Testis (tissue), 3 donors: Measurements from ENCODE around the gene TMEM229B. TPM values are rescaled to one million over a fixed set of nuclear protein-coding genes. Genes with fewer than 3 reads are reported as not detected.

Experiments used
- DNase-seq: peaks from one replicate; pipeline ENCODE4 v3.0.0-alpha.2; 2019
- H3K27ac ChIP-seq, 2 donors: fragments of 200-600 bp; sonication (generic); one replicate each; pipeline ENCODE4 v1.5.1; 2019
- H3K27me3 ChIP-seq: fragments of 200-600 bp; sonication (generic); one replicate; pipeline ENCODE4 v1.5.1; 2019
- H3K36me3 ChIP-seq: fragments of 200-600 bp; sonication (generic); one replicate; pipeline ENCODE4 v1.5.1; 2017; ENCODE audit warnings: low read depth; ENCODE audit errors: missing control alignments
- H3K4me1 ChIP-seq: fragments of 200-600 bp; sonication (generic); one replicate; pipeline ENCODE4 v1.5.1; 2019
- H3K4me3 ChIP-seq, 2 donors: fragments of 200-600 bp; sonication (generic); one replicate each; pipeline ENCODE4 v1.5.1; 2017 to 2019
- H3K9me3 ChIP-seq: fragments of 200-600 bp; sonication (generic); one replicate; pipeline ENCODE4 v1.5.1; 2017
- CTCF ChIP-seq, 3 experiments: fragments of 450-650 bp in 2 of 3; fragments of 200-600 bp in 1 of 3; sonication (generic) in 1 of 3; IDR thresholded peaks; one replicate each; pipeline ENCODE4 v1.5.1; 2016 to 2019; ENCODE audit warnings: antibody characterized with exemption in 3 of 3, mild to moderate bottlenecking in 2 of 3, moderate library complexity in 1 of 3
- POLR2A ChIP-seq: fragments of 450-650 bp; IDR thresholded peaks from one replicate; pipeline ENCODE4 v1.6.1; 2017; ENCODE audit warnings: antibody characterized with exemption, mild to moderate bottlenecking, moderate library complexity
- WGBS, 2 donors: methylation state at CpG; one replicate each; pipeline ENCODE4 v1.1.5; 2018; 5-methylcytosine and 5-hydroxymethylcytosine counted together
- intact Hi-C: fragments of 100-400 bp; cut with DNase I; formaldehyde crosslinking; loops from one replicate; pipeline ENCODE4 v1.15.1; 2023; ENCODE audit warnings: low total_unique reads
- polyA plus RNA-seq: library from polyadenylated mRNA; stranded (reverse); fragments of 350-450 nt; fragmentation: Illumina TruSeq; extraction: RNeasy Lipid Tissue Mini Kit (QIAGEN cat#74804); gene quantifications from one replicate; pipeline ENCODE4 v1.2.3, GENCODE V29; 2014; ENCODE audit warnings: low read depth, low replicate concordance; ENCODE audit not compliant: insufficient read depth
- total RNA-seq, 2 donors: library from RNA; depleted of rRNA; stranded (reverse); fragments of >200 nt; gene quantifications; one replicate each; pipeline ENCODE4 v1.2.3, GENCODE V29; 2016

TMEM229B gene
- total and polyA plus RNA-seq, 3 donors from 2014 or later: 12.6 to 77.4 (median 59.6) TPM

DNA sequence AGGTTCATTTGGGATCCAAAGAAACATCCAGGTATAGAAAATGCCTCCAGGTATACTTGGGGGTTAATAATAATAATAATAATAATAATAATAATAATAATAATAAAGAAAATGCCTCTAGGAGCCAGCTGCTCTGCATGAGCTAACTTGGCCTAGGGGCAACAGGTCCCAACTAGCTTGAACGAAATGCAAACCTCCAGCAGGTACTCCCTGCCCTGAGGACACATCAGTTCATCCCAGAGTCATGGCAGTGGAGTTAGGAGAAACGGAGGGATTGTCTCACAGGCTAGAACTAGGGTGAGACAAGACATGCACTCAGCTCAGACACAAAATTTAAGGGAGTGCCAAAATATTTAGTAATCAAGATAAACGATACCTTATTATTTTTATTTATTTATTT, 12.5 kb upstream of the TMEM229B start:
- no peak overlapping the region for H3K4me3 ChIP-seq
- intact Hi-C loops: no loop called here
- H3K27ac ChIP-seq: no peak overlapping the region
- no peaks in the 10 kb centered on the region for H3K4me1 ChIP-seq
- no peaks in the 10 kb centered on the region for H3K36me3 ChIP-seq
- no peak for DNase-seq
- H3K9me3 ChIP-seq: no peaks in the 10 kb centered on the region
- WGBS, 2 donors: 92% methylated on average over 3 of the region's 3 CpGs
- TF ChIP-seq CTCF (IDR thresholded peaks at IDR 0.05) (no peak), POLR2A (no peak)
- no peaks in the 10 kb centered on the region for H3K27me3 ChIP-seq

GRCh38 chr14:67497716-67498115, 9.2 kb upstream of the TMEM229B start:
- 85 to 87% methylated on average over 4 of the region's 4 CpGs for WGBS, 2 donors
- Histone ChIP-seq H3K36me3 (no peaks in the 10 kb centered on the region), H3K9me3 (no peaks in the 10 kb centered on the region), H3K4me1 (no peaks in the 10 kb centered on the region), H3K27ac (no peak overlapping the region), H3K4me3 (no peak overlapping the region), H3K27me3 (no peaks in the 10 kb centered on the region)
- TF ChIP-seq POLR2A (no peak), CTCF (IDR thresholded peaks at IDR 0.05) (no peak)
- DNase-seq: no peak
- intact Hi-C loops: no loop called here

GRCh38 chr14:67497216-67497615, 8.7 kb upstream of the TMEM229B start:
- Histone ChIP-seq H3K4me1 (no peaks in the 10 kb centered on the region), H3K36me3 (no peaks in the 10 kb centered on the region), H3K9me3 (no peaks in the 10 kb centered on the region), H3K27me3 (no peaks in the 10 kb centered on the region), H3K27ac (no peak overlapping the region), H3K4me3 (no peak overlapping the region)
- DNase-seq: no peak
- intact Hi-C loops: no loop called here
- TF ChIP-seq POLR2A (no peak), CTCF (IDR thresholded peaks at IDR 0.05) (no peak)
- WGBS, 2 donors: 83 to 88% methylated on average over 13 of the region's 13 CpGs

GRCh38 chr14:67495827-67496226, 7.3 kb upstream of the TMEM229B start:
- H3K36me3 ChIP-seq: no peaks in the 10 kb centered on the region
- intact Hi-C loops: no loop called here
- no peaks in the 10 kb centered on the region for H3K4me1 ChIP-seq
- no peaks in the 10 kb centered on the region for H3K9me3 ChIP-seq
- no peak overlapping the region for H3K4me3 ChIP-seq
- H3K27me3 ChIP-seq: no peaks in the 10 kb centered on the region
- TF ChIP-seq POLR2A (no peak), CTCF (IDR thresholded peaks at IDR 0.05) (no peak)
- no peak overlapping the region for H3K27ac ChIP-seq
- DNase-seq: no peak
- WGBS, 2 donors: 100% methylated on average over 1 of the region's 1 CpG

DNA sequence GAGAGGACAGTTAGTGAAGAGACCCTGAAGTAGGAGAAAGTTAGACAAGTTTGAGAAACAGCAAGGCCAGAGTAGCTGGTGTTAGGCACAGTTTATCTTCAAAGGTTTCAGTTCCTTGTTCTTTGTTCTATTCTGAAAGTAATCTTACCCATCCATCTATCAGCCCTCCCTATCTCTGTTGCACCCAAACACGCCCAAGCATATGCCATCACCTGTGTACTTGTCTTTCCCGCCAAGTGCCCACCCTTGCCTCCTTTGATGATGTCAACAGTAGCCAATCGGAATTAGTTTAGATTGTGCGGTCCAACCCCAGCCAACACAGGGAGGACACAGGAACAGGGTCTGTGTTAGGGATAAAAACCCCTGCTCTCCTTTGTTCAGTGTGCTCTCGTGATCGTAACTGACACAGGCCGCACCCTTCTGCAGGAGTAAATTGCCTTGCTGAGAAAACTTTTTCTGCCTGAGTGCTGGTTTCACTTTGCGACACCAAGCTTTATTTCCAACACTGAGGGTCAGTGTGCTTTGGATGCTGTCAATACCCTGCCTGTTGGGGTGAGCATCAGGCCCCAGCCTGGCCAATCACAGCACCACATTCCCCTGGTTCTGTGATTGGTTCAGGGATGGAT, 4.7 kb upstream of the TMEM229B start:
- no peak for DNase-seq
- no peaks in the 10 kb centered on the region for H3K9me3 ChIP-seq
- 94 to 99% methylated on average over 8 of the region's 8 CpGs for WGBS, 2 donors
- no peaks in the 10 kb centered on the region for H3K36me3 ChIP-seq
- intact Hi-C loops: no loop called here
- H3K4me3 ChIP-seq: no peak overlapping the region
- H3K4me1 ChIP-seq: no peaks in the 10 kb centered on the region
- H3K27me3 ChIP-seq: no peaks in the 10 kb centered on the region
- H3K27ac ChIP-seq: no peak overlapping the region
- TF ChIP-seq POLR2A (no peak), CTCF (IDR thresholded peaks at IDR 0.05) (no peak)
